HEK293 (cell line): ENCODE measurements around the gene PPY.

Source experiments
- GLIS2 ChIP-seq: fragments of 450-650 bp; formaldehyde crosslinking; IDR thresholded peaks from 2 replicates; pipeline ENCODE4 v1.5.1; 2016; ENCODE audit warnings: missing biosample characterization, missing genetic modification characterization
- HOXD13 ChIP-seq: sonication (generic); formaldehyde crosslinking; IDR thresholded peaks from 2 replicates; pipeline ENCODE4 v1.8.0; 2022; ENCODE audit warnings: missing genetic modification reagents, borderline replicate concordance
- MZF1 ChIP-seq: fragments of 450-650 bp; formaldehyde crosslinking; IDR thresholded peaks from 2 replicates; pipeline ENCODE4 v1.5.1; 2017; ENCODE audit warnings: missing biosample characterization, missing genetic modification characterization, borderline replicate concordance
- REPIN1 ChIP-seq: fragments of 450-650 bp; formaldehyde crosslinking; IDR thresholded peaks from 2 replicates; pipeline ENCODE4 v1.5.1; 2017; ENCODE audit warnings: missing biosample characterization, missing genetic modification characterization, low read depth
- SCRT1 ChIP-seq: fragments of 450-650 bp; formaldehyde crosslinking; IDR thresholded peaks from 2 replicates; pipeline ENCODE4 v1.5.1; 2016; ENCODE audit warnings: missing biosample characterization, missing genetic modification characterization, borderline replicate concordance
- ZBTB7A ChIP-seq: fragments of 450-650 bp; formaldehyde crosslinking; IDR thresholded peaks from 2 replicates; pipeline ENCODE4 v1.5.1; 2016; ENCODE audit warnings: low read depth, missing biosample characterization, missing genetic modification characterization
- ZNF146 ChIP-seq: fragments of 450-650 bp; formaldehyde crosslinking; IDR thresholded peaks from 2 replicates; pipeline ENCODE4 v1.5.1; 2016; ENCODE audit warnings: missing biosample characterization, missing genetic modification characterization
- ZNF157 ChIP-seq: fragments of 450-650 bp; formaldehyde crosslinking; IDR thresholded peaks from 2 replicates; pipeline ENCODE4 v1.5.1; 2016; ENCODE audit warnings: missing biosample characterization, missing genetic modification characterization
- ZNF175 ChIP-seq: fragments of 450-650 bp; formaldehyde crosslinking; IDR thresholded peaks from 2 replicates; pipeline ENCODE4 v1.5.1; 2016; ENCODE audit warnings: missing biosample characterization, missing genetic modification characterization
- ZNF214 ChIP-seq: fragments of 450-650 bp; formaldehyde crosslinking; IDR thresholded peaks from 2 replicates; pipeline ENCODE4 v1.5.1; 2017; ENCODE audit warnings: missing biosample characterization, mild to moderate bottlenecking, missing genetic modification characterization, borderline replicate concordance
- ZNF37A ChIP-seq: fragments of 450-650 bp; IDR thresholded peaks from 2 replicates; pipeline ENCODE4 v1.5.1; 2018; ENCODE audit warnings: missing biosample characterization, missing genetic modification characterization
- ZNF394 ChIP-seq: fragments of 450-650 bp; formaldehyde crosslinking; IDR thresholded peaks from 2 replicates; pipeline ENCODE4 v1.5.1; 2016; ENCODE audit warnings: missing biosample characterization, missing genetic modification characterization, mild to moderate bottlenecking, moderate library complexity, borderline replicate concordance
- ZNF48 ChIP-seq: fragments of 450-650 bp; formaldehyde crosslinking; IDR thresholded peaks from 2 replicates; pipeline ENCODE4 v1.5.1; 2016; ENCODE audit warnings: missing biosample characterization, missing genetic modification characterization
- ZNF529 ChIP-seq: fragments of 450-650 bp; formaldehyde crosslinking; IDR thresholded peaks from 2 replicates; pipeline ENCODE4 v1.5.1; 2017; ENCODE audit warnings: missing genetic modification characterization, missing biosample characterization; ENCODE audit not compliant: insufficient replicate concordance
- ZNF610 ChIP-seq: fragments of 450-650 bp; formaldehyde crosslinking; IDR thresholded peaks from 2 replicates; pipeline ENCODE4 v1.5.1; 2016; ENCODE audit warnings: missing biosample characterization, missing genetic modification characterization, borderline replicate concordance
- ZNF658 ChIP-seq: fragments of 450-650 bp; formaldehyde crosslinking; IDR thresholded peaks from 2 replicates; pipeline ENCODE4; 2016; ENCODE audit warnings: missing biosample characterization, missing genetic modification characterization
- ZNF677 ChIP-seq: fragments of 450-650 bp; IDR thresholded peaks from 2 replicates; pipeline ENCODE4 v1.5.0; 2018; ENCODE audit warnings: missing biosample characterization, mild to moderate bottlenecking, missing genetic modification characterization, moderate library complexity
- ZNF707 ChIP-seq: fragments of 450-650 bp; formaldehyde crosslinking; IDR thresholded peaks from 2 replicates; pipeline ENCODE4 v1.5.1; 2016; ENCODE audit warnings: missing biosample characterization, missing genetic modification characterization
- ZNF792 ChIP-seq: fragments of 450-650 bp; formaldehyde crosslinking; IDR thresholded peaks from 2 replicates; pipeline ENCODE4 v1.5.1; 2016; ENCODE audit warnings: missing biosample characterization, missing genetic modification characterization
- ZNF830 ChIP-seq: fragments of 450-650 bp; IDR thresholded peaks from 2 replicates; pipeline ENCODE4 v1.5.0; 2018; ENCODE audit warnings: missing biosample characterization, missing genetic modification characterization, low read depth, mild to moderate bottlenecking, moderate library complexity
- ZSCAN16 ChIP-seq: fragments of 450-650 bp; formaldehyde crosslinking; IDR thresholded peaks from 2 replicates; pipeline ENCODE4 v1.5.1; 2016; ENCODE audit warnings: missing biosample characterization, missing genetic modification characterization
- ZSCAN23 ChIP-seq: fragments of 450-650 bp; formaldehyde crosslinking; IDR thresholded peaks from 2 replicates; pipeline ENCODE4 v1.5.1; 2016; ENCODE audit warnings: missing biosample characterization, missing genetic modification characterization
- TF ChIP-seq, protein P1 (sequence below): fragments of 450-650 bp; formaldehyde crosslinking; IDR thresholded peaks from 2 replicates; pipeline ENCODE4 v1.5.1; 2016; ENCODE audit warnings: missing biosample characterization, missing genetic modification characterization
- TF ChIP-seq, protein P2 (sequence below): fragments of 450-650 bp; formaldehyde crosslinking; IDR thresholded peaks from 2 replicates; pipeline ENCODE4 v1.5.1; 2017; ENCODE audit warnings: missing biosample characterization, missing genetic modification characterization
- TF ChIP-seq, protein P3 (sequence below): fragments of 450-650 bp; formaldehyde crosslinking; IDR thresholded peaks from 2 replicates; pipeline ENCODE4 v1.5.1; 2017; ENCODE audit warnings: missing biosample characterization, missing genetic modification characterization
- TF ChIP-seq, protein P4 (sequence below): fragments of 450-650 bp; formaldehyde crosslinking; IDR thresholded peaks from 2 replicates; pipeline ENCODE4 v1.5.1; 2016; ENCODE audit warnings: missing biosample characterization, missing genetic modification characterization
- TF ChIP-seq, protein P5 (sequence below): fragments of 450-650 bp; formaldehyde crosslinking; IDR thresholded peaks from 2 replicates; pipeline ENCODE4 v1.5.1; 2016; ENCODE audit warnings: missing biosample characterization, missing genetic modification characterization

The PPY gene

DNA sequence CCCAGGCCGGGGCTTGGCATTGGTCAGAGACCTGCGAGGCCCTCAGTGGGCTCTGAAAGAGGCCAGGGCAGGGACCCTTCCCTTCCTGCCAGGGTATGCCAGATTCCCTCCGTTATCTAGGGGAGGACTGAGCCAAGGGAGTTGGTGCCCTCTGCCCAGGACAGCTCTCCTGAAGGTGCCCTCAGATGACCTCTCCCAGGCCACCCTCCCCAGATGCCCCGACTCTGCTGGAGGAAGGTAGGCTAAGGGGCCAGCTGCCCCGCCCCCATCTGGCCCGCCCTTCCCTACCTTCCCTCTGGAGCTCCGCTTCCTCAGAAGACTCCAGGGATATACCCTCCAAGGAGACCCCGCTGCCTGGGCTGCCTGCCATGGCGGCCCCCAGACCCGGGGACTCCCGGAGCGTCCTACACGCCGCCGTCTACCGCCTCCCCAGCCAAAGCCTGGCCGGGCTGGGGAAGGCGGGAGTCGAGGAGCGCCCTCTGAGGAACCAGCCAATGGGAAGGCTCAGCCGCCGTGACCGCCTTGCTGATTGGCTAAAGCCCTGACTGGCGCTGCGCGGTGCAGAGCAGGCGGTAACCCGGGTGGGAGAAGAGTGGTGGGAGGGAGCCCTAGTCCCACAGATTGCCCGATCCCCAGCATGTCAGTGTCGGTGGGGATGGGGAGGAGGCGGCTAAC, 42.0 kb downstream of the PPY start (continued):
- TF ChIP-seq, protein P1, sequence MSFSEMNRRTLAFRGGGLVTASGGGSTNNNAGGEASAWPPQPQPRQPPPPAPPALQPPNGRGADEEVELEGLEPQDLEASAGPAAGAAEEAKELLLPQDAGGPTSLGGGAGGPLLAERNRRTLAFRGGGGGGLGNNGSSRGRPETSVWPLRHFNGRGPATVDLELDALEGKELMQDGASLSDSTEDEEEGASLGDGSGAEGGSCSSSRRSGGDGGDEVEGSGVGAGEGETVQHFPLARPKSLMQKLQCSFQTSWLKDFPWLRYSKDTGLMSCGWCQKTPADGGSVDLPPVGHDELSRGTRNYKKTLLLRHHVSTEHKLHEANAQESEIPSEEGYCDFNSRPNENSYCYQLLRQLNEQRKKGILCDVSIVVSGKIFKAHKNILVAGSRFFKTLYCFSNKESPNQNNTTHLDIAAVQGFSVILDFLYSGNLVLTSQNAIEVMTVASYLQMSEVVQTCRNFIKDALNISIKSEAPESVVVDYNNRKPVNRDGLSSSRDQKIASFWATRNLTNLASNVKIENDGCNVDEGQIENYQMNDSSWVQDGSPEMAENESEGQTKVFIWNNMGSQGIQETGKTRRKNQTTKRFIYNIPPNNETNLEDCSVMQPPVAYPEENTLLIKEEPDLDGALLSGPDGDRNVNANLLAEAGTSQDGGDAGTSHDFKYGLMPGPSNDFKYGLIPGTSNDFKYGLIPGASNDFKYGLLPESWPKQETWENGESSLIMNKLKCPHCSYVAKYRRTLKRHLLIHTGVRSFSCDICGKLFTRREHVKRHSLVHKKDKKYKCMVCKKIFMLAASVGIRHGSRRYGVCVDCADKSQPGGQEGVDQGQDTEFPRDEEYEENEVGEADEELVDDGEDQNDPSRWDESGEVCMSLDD (tag by site-specific recombination), result no peak
- TF ChIP-seq ZNF175 (tag by site-specific recombination) (no peak), ZNF48 (tag by site-specific recombination) (no peak), ZNF157 (no peak), ZBTB7A (tag by site-specific recombination) (no peak), MZF1 (tag by site-specific recombination) (0 out of 2 replicates have a peak, but pooled peaks have one; percentile 77), REPIN1 (no peak), ZNF707 (no peak), ZNF677 (tag by site-specific recombination) (no peak), ZNF146 (no peak), GLIS2 (tag by site-specific recombination) (peak; percentile 75), ZNF214 (tag by site-specific recombination) (no peak), ZNF37A (tag by site-specific recombination) (no peak), ZNF792 (tag by site-specific recombination) (no peak), ZNF529 (tag by site-specific recombination) (no peak), SCRT1 (tag by site-specific recombination) (no peak), ZNF830 (no peak), HOXD13 (CRISPR knock-in tag) (no peak), ZNF394 (tag by site-specific recombination) (no peak), ZSCAN16 (tag by site-specific recombination) (no peak), ZSCAN23 (tag by site-specific recombination) (no peak), ZNF658 (tag by site-specific recombination) (no peak), ZNF610 (tag by site-specific recombination) (no peak)
- TF ChIP-seq, protein P2, sequence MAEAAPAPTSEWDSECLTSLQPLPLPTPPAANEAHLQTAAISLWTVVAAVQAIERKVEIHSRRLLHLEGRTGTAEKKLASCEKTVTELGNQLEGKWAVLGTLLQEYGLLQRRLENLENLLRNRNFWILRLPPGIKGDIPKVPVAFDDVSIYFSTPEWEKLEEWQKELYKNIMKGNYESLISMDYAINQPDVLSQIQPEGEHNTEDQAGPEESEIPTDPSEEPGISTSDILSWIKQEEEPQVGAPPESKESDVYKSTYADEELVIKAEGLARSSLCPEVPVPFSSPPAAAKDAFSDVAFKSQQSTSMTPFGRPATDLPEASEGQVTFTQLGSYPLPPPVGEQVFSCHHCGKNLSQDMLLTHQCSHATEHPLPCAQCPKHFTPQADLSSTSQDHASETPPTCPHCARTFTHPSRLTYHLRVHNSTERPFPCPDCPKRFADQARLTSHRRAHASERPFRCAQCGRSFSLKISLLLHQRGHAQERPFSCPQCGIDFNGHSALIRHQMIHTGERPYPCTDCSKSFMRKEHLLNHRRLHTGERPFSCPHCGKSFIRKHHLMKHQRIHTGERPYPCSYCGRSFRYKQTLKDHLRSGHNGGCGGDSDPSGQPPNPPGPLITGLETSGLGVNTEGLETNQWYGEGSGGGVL (tag by site-specific recombination), result peak; percentile 64; the same call in 1 of the 2 replicates
- TF ChIP-seq, protein P3, sequence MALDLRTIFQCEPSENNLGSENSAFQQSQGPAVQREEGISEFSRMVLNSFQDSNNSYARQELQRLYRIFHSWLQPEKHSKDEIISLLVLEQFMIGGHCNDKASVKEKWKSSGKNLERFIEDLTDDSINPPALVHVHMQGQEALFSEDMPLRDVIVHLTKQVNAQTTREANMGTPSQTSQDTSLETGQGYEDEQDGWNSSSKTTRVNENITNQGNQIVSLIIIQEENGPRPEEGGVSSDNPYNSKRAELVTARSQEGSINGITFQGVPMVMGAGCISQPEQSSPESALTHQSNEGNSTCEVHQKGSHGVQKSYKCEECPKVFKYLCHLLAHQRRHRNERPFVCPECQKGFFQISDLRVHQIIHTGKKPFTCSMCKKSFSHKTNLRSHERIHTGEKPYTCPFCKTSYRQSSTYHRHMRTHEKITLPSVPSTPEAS, result no peak
- TF ChIP-seq, protein P4, sequence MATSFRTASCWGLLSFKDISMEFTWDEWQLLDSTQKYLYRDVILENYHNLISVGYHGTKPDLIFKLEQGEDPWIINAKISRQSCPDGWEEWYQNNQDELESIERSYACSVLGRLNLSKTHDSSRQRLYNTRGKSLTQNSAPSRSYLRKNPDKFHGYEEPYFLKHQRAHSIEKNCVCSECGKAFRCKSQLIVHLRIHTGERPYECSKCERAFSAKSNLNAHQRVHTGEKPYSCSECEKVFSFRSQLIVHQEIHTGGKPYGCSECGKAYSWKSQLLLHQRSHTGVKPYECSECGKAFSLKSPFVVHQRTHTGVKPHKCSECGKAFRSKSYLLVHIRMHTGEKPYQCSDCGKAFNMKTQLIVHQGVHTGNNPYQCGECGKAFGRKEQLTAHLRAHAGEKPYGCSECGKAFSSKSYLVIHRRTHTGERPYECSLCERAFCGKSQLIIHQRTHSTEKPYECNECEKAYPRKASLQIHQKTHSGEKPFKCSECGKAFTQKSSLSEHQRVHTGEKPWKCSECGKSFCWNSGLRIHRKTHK (tag by site-specific recombination), result no peak
- TF ChIP-seq, protein P5, sequence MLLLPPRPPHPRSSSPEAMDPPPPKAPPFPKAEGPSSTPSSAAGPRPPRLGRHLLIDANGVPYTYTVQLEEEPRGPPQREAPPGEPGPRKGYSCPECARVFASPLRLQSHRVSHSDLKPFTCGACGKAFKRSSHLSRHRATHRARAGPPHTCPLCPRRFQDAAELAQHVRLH (tag by site-specific recombination), result no peak
- TF ChIP-seq, all 188 proteins: peak for 21
